ENCODE data around the gene PRRC2A.
A peak's percentile ranks its signal among the peaks of the same experiment; 100 is the strongest.

The PRRC2A gene

DNA sequence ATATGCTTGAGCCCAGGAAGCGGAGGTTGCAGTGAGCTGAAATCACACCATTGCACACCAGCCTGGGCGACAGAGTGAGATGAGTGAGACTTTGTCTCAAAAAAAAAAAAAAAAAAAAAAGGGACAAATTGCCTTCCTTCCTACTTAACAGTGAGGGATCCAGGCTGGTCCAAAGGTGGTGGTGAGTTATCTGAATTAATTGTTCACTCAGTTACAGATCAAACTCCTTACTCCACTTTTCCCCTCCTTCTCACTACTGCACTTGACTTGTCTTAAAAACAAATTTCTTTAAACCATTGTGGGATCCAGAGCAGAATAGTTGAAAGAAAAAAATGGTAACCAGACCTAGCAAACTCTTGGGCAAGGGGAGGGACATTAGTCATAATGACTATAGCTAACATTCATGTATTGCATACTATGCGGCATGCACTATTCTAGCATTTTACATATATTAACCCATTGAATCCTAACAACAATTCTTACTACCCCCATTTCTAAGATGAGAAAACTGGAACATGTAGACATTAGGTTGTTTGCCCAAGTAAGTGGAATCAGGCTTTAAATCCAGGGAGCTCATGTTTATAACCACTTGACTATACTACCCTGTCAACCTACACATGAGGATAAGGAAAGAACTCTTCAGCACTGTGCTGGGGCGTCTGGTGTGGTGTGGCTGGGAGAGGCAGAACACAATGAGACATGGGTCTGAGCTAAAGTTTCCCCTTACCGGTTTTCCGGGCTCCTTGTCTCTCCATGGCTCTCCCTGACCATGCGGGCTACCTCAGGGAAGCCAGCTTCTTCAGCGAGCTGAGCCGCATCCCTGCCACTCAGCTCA is 42.8 kb downstream of the PRRC2A start:
- H3K4me3 ChIP-seq (ENCODE audit: low read depth, low read length): peak overlapping the region; percentile 65
- TF ChIP-seq, protein P1, sequence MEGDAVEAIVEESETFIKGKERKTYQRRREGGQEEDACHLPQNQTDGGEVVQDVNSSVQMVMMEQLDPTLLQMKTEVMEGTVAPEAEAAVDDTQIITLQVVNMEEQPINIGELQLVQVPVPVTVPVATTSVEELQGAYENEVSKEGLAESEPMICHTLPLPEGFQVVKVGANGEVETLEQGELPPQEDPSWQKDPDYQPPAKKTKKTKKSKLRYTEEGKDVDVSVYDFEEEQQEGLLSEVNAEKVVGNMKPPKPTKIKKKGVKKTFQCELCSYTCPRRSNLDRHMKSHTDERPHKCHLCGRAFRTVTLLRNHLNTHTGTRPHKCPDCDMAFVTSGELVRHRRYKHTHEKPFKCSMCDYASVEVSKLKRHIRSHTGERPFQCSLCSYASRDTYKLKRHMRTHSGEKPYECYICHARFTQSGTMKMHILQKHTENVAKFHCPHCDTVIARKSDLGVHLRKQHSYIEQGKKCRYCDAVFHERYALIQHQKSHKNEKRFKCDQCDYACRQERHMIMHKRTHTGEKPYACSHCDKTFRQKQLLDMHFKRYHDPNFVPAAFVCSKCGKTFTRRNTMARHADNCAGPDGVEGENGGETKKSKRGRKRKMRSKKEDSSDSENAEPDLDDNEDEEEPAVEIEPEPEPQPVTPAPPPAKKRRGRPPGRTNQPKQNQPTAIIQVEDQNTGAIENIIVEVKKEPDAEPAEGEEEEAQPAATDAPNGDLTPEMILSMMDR (IDR thresholded peaks at IDR 0.05; ENCODE audit: insufficient read depth, low read depth, low read length, missing control alignments): no peak
- no peak for DNase-seq (ENCODE audit: low read depth)

DNA sequence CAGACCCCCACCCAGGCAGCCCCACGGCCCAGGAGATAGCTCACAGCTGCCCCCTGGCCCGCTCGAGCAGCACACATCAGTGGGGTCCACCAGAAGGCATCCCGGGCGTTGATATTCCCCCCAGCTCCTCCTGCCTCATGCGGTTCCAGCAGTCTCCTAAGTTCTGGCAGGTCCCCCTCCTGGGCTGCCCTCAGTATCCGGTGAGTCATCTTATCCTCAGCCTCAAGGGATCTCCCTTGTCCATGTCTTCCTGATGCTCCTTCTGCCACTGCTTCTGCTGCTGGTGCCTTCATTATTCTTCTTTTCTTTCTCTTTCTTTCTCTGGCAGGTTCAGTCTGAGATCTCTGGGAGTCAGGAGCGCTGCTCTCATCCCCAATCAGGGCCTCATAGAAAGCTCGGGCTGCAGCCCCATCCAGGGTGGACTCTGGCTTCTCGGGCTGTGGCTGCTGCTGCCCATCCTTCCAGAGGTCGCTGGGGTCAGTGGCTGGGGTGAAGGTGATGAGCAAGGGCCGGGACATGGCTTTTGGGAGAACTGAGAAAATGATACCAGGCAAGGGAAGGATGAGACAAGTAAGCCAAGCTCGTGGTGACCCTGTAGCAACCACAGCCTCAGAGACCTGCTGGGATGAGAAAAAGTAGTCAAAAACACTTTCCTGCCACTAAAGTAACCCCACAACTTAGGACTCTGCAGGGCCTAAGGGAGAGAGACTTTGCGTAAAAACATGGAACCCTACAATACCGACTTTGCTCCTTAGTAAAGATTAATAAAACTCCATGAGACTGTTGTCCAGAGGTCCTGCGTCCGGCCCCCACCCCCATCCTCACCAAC is 43.7 kb downstream of the PRRC2A start:
- H3K4me3 ChIP-seq (ENCODE audit: low read depth, low read length): peak overlapping the region; percentile 65
- no peak for DNase-seq (ENCODE audit: low read depth)
- TF ChIP-seq, protein P1 (IDR thresholded peaks at IDR 0.05; ENCODE audit: insufficient read depth, low read depth, low read length, missing control alignments): no peak

DNA sequence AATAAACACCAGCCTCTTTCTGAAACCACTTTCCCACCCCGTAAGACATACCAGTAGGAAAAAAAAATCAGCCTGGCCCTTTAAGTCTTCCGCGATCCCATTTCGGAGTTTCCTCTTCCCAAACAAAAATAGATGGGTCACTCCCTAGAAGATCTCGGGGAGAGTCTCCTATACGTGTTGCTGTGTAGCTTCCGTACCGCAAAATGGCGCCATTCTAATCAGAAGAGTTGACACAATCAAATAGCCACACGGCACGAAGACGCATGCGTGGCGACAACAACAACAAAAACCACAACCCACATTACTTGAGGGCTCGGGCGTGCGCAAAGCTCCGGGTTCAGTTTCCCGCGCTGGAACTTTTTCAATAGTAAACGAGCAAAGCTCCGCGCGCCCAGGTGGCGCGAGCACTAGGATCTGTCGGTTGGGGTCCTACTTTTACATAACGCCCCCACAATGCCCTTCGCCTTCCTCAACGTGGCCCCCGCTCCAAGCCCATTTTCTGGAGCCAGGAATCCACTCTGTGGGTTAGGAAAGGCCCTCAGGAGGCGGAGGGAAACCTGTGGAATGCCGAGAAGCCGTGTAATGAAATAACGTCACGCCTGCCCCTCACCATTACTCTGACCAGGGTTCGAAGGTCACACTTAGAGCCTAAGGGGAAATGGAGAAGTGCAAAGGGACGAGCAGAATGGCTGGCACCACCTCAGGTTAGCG is 44.4 kb downstream of the PRRC2A start, which contains the start of gene GPANK1:
Gene GPANK1, minus strand, starts transcription at position 208 of the 711 bp plus-strand sequence. CDS start 519 bp downstream, outside the sequence.
- TF ChIP-seq, protein P1 (IDR thresholded peaks at IDR 0.05; ENCODE audit: insufficient read depth, low read depth, low read length, missing control alignments): no peak
- peak within 1 kb of the TSS; percentile 65 for H3K4me3 ChIP-seq (ENCODE audit: low read depth, low read length)
- DNase-seq (ENCODE audit: low read depth): peak; percentile 97

DNA sequence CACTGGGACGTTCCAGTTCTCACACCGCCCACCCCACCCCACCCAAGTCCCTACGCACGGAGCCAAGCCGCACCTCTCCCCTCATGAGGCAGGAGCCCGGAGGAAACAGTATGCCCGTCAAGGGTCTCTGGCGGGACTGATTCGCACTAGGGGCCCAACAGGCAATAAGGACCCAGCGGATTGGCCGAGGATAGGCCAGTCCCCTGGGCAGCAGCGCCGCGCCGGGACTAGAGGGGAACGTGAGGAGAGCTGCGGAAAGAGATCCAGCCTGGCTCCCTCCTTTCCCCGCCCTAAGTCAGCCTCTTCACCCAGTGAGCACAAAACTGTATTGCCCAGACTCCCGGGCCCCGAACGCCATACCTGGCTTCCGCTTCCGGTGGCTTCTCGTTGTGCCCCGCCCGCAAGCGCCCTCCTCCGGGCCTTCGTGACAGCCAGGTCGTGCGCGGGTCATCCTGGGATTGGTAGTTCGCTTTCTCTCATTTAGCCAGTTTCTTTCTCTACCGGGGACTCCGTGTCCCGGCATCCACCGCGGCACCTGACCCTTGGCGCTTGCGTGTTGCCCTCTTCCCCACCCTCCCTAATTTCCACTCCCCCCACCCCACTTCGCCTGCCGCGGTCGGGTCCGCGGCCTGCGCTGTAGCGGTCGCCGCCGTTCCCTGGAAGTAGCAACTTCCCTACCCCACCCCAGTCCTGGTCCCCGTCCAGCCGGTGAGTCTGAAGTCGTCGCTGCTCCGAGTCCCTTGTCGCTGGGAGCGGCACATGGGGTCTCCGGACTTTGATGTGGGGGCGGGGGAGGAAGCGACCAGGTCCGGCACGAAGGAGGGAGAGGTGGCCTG is 45.2 kb downstream of the PRRC2A start, which contains the start of gene CSNK2B:
Gene CSNK2B, plus strand, starts transcription at position 580 of the 836 bp plus-strand sequence. CDS start 752 bp downstream, outside the sequence.
- TF ChIP-seq, protein P1 (IDR thresholded peaks at IDR 0.05; ENCODE audit: insufficient read depth, low read depth, low read length, missing control alignments): no peak
- DNase-seq (ENCODE audit: low read depth): peak; percentile 98
- H3K4me3 ChIP-seq (ENCODE audit: low read depth, low read length): peak within 1 kb of the TSS; percentile 96

DNA sequence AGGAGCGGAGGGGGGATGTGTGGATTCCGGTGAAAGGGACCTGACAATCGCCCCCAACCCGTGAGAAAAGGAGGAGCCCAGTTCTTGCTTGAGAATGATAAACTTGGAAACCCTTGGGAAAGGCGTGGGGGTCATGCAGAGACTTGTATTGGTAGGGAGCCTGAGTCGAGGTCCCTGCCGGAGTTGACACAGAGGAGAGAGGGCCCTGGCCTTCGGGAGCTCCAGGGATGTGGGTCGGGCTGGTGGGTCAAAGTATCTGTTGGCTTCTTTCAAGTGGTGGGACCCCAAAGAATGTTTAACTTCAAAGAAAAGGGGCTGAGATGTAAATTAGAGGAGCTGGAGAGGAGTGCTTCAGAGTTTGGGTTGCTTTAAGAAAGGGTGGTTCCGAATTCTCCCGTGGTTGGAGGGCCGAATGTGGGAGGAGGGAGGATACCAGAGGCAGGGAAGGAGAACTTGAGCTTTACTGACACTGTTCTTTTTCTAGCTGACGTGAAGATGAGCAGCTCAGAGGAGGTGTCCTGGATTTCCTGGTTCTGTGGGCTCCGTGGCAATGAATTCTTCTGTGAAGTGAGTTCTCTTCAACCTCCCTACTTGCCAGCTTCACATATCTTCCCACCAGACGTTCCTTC is 45.9 kb downstream of the PRRC2A start:
- no peak for DNase-seq (ENCODE audit: low read depth)
- TF ChIP-seq, protein P1 (IDR thresholded peaks at IDR 0.05; ENCODE audit: insufficient read depth, low read depth, low read length, missing control alignments): no peak
- peak overlapping the region; percentile 96 for H3K4me3 ChIP-seq (ENCODE audit: low read depth, low read length)

Measured in GM12865 (cell line).